GM18511 (cell line): ENCODE measurements around the gene ZBTB8B.
"Not testable (repeated sequence)": the region's sequence is repeated elsewhere in the genome, so short reads cannot be mapped to it uniquely, and the experiment has no call there.

Experiments
- ATAC-seq: cut with Tn5 transposase; IDR thresholded peaks from one replicate; pipeline ENCODE4 v1.9.1; 2021; ENCODE audit warnings: mild to moderate bottlenecking, moderate library complexity; ENCODE audit not compliant: unreplicated experiment

Gene ZBTB8B

GRCh38 chr1:32464716-32465577 lies at the start of gene ZBTB8B:
Gene ZBTB8B, plus strand, starts transcription at chr1:32465072. Its CDS starts 5,553 bp downstream, at chr1:32470625.
- no peak for ATAC-seq

- ATAC-seq = no peak
These were observed 43.1 kb upstream of the ZBTB8B start for GRCh38 chr1:32421775-32422174.

- ATAC-seq = no peak
These were observed 38.2 kb upstream of the ZBTB8B start for GRCh38 chr1:32426489-32427255.

DNA sequence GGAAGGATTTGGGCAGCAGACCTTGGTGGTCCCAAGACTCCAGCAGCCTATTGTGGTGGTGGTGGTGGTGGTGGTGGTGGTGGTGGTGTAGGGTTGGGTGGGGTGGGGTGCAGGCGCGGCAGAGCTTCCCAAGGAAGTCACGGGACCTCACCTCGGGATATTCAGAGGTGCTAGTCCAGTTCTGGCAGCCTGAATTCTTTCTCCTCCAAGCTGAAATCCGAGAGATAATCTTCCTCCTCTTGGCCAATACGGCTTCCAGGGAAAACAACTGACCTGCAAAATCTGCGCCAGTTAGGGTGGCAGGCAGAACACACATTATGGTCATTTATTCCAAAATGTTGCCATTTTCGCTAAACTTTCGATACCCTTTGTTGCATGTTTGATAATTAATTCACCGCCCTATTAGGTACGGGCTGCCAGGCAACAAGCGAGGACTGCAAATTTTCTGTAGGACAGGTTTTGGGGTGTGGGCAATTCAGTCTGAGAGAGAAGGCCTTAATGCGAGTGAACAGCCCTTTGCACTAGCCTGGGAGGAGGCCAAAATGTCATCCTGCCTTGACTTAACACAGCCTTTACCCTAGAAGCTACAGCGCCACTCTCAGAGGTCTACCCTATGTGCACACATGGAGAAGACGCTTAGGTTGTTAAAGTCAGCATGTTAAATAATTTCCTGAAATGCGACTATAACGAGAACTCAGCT lies 37.5 kb upstream of the ZBTB8B start:
- ATAC-seq = no peak

DNA sequence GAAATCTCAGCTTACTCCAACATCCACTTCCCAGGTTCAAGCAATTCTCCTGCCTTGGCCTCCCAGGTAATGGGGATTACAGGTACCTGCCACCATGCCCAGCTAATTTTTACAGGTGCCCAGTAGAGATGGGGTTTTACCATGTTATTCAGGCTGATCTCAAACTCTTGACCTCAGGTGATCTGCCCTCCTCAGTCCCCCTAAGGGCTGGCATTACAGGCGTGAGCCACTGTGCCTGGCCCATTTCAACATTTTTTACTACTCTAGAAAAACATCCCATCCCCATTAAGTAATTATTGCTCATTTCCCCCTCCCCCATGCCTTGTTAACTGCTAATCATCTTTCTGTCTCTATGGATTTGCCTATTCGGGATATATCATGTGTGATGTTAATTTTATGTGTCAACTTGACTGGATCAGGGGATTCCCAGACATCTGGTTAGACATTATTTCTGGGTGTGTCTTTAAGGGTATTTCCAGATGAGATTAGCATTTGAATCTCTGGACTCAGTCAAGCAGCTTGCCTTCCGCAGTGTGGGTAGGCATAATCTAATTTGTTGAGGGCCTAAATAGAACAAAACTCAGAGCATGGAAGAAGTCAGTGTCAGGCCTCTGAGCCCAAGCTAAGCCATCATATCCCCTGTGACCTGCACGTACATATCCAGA lies 33.0 kb upstream of the ZBTB8B start:
- ATAC-seq = no peak

- no peak for ATAC-seq
These were observed 26.7 kb upstream of the ZBTB8B start for GRCh38 chr1:32438136-32438535.

GRCh38 chr1:32438777-32439176 lies 26.1 kb upstream of the ZBTB8B start:
- ATAC-seq = not testable (repeated sequence)

- not testable (repeated sequence) for ATAC-seq
These were observed 23.4 kb upstream of the ZBTB8B start for GRCh38 chr1:32441467-32441866.

DNA sequence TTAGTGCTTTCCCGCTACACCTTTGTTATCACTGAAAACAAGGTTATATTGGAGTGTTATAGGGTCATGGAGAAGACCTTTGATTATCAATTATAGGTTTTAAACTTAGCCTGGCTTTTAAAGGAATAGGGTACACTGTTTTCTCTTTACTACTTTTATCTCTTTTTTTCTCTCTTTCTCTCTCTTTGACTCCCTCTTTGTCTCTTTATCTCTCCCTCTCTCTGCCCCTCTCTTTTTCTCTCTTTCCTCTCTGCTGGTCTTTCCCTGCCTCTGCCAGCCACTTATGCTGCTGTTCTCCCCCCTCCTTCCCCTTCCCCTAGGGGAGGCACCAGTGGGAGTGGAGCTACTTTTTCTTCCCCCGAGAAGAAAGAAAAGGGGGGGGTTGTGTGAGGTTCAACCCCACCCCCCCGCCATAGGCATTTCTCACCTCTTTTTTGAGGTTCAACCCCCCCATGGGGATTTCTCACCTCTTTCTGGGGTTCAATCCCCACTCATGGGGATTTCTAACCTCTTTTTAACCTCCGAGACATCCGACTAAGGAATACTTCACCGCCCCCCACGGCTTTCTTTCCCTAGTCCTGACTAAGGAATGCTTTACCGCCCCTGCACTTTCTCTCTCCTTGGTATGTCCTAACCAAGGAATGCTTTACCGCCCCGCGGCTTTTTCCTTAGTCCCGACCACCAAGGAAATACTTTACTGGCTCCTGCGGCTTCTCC lies 17.2 kb upstream of the ZBTB8B start:
- ATAC-seq = no peak

DNA sequence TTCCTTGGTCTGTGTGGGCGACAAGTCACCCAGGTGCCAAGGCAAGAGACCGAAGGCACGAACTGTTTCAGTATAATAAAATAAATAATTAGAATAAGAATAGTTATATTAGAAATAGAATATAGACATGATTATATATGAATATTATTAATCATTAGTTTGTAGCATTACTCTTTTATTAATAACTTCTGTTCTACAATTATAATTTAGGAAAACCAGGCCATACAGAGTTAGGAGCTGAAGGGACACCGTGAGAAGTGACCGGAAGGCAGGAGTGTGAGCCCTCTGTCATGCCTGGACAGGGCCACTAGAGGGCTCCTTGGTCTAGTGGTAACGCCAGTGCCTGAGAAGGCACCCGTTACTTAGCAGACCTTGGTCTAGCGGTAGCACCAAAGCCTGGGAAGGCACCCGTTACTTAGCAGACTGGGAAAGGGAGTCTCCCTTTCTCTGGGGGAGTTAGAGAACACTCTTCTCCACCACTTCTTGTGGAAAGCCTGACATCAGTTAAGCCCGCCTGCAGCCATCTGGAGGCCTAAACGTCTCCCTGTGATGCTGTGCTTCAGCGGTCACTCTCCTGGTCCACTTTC lies 16.6 kb upstream of the ZBTB8B start:
- ATAC-seq = not testable (repeated sequence)

DNA sequence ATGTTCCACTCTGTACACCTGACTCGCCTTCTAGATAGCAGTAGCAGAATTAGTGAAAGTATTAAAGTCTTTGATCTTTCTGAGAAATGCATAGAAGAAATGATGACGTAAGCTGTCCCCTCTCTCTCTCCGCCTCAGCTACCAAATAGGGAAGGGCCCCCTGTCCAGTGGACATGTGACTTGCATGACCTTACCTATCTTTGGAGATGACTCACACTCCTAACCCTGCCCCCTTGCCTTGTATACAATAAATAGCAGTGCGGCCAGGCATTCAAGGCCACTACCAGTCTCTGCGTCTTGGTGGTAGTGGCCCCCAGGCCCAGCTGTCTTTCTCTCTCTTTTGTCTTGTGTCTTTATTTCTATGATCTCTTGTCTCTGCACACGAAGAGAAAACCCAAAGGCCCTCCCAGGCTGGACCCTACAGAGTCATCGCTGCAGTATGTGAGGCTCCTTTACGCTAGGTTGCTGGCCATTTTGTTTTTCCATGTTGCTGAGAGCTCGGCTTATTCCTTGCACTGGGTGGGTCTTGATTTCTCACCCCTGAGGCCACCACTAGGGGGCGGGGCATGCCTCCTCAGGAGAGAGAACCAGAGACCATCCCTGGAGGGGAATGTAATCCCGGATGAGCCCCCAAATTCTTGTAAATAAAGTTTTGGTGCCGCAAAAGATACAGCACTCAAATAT lies 16.0 kb upstream of the ZBTB8B start:
- ATAC-seq = no peak

DNA sequence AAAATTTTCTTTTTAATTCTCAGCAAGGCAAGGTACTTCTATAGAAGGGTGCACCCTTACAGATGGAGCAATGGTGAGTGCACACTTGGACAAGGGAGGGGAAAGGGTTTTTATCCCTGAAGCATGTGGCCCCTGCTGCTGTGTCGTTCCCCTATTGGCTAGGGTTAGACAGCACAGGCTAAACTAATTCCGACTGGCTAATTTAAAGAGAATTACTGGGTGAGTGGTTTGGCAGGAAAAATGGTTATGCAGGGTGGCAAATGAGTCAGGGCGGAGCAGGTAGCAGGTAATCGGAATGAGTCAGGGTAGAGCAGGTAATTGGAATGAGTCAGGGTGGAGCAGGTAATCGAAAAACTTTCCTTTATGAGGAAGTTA lies 15.4 kb upstream of the ZBTB8B start:
- not testable (repeated sequence) for ATAC-seq

DNA sequence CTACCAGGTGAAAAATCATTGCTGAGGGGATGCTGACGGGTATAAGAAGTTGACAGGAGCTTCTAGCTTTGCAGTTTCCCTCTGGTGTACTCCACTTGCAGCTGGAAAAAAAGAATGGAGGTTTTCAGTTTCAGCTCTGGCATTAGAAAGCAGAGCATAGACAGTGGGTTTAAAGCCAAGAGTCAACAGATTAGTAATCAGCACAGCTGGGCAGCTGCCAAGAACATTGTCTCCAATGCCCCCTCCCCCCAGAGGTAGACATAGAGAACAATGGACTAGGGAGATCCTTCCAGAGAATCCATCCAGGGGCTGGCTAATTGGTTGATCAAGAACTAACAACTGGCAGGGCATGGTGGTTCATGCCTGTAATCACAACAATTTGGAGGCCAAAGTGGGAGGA lies 10.1 kb upstream of the ZBTB8B start:
- no peak for ATAC-seq

DNA sequence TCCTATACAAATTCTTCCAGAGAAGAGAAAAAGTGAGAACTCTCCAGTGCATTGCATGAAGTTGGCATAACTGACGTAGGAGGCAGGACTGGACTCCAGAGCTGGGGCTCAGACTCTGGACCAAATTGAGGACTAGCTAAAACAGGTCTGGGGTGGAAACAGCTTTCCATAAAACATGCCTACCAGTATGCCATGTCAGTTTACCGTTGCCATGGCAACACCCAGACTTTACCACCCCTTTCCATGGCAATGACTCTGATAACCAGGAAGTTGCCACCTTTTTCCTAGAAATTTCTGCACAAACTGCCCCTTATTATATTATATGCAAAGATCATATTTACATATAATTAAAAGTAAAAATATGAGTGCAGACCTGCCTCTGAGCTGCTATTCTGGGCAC lies 8.9 kb upstream of the ZBTB8B start:
- ATAC-seq = no peak

- not testable (repeated sequence) for ATAC-seq
These were observed 6.1 kb upstream of the ZBTB8B start for GRCh38 chr1:32458798-32459197.

DNA sequence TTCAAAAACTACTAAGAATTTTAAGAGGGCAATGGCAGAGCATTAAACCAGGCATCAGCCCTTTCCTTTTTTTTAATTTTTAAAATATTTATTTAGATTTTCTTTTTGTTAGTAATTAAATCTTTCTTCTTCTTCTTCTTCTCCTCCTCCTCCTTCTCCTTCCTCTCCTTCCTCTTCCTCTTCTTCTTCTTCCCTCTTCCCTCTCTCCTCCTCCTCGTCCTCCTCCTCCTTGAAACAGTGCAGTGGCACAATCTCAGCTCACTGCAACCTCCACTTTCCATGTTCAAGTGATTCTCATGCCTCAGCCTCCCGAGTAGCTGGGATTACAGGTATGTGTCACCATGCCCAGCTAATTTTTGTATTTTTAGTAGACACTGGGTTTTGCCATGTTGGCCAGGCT lies 1.9 kb upstream of the ZBTB8B start:
- ATAC-seq = not testable (repeated sequence)

GRCh38 chr1:32464191-32464715 lies 619 bp upstream of the ZBTB8B start:
- no peak for ATAC-seq

- ATAC-seq = no peak
These were observed 684 bp downstream of the ZBTB8B start for GRCh38 chr1:32465578-32465933.

DNA sequence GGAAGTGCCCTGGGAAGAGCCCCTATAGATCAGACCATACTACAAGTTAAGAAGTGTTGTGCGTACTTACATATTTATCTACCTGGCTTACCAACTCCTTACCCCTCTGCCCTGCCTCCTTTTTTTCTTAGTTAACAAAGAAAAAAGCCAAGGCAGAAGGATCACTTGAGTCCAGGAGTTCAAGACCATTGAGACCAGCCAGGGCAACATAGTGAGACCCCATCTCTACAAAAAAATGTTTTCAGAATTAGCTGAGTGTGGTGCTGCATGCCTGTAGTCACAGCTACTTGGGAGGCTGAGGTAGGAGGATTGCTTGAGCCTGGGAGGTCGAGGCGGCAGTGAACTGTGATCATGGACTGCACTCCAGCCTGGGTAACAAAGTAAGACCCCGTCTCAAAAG lies 1.9 kb downstream of the ZBTB8B start:
- no peak for ATAC-seq
